ENCODE data around the gene AP2B1.
"Not testable (repeated sequence)": the region's sequence is repeated elsewhere in the genome, so short reads cannot be mapped to it uniquely, and the experiment has no call there.

AP2B1 gene

DNA sequence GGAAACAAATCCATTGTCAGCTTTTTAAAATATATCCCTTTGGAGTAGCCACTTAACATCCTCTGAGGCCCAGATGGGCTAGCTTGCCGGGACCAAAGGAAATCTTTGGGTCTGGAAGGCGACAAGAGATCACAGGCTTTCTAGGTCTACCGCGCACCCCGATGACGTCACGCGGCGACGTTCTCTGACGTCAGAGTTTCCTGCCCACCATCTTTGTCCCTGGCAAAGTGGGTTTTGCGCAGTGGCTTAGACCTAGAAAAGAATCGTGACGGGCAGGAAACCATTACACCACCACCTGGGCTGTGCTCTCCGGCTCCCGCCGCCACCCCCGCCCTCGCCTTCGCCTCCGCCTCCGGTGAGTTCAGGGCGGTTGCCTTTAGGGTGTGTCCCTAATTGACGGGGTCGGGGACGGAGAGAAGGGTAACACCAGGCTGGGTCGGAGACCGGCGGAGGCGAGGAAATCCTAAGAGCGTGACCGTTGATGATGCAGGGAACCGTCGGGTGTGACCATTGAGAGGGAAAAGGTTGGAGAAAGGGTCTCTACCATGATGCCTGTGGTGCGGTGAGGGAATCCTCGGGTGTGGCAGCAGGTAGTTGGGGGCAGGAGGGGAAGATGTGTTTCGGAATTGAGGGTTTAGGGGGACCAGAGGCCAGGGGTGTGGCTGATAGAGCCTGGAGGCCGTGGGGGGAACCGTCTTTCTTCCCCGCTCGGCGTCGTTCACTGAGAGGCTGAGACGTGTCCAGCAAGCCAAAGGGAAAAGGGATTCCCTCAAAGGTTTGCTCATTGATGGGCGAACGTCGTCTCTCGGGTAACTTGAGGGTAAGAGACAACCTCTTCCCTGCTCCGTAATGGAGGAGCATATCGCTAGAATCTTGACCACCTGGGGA lies at the start of gene AP2B1:
Gene AP2B1 (plus strand): TSS at position 249 of the 888 bp plus-strand sequence. CDS start 6,709 bp downstream, outside the sequence.
- DNase-seq (ENCODE audit: low read depth) = peak; percentile 94

DNA sequence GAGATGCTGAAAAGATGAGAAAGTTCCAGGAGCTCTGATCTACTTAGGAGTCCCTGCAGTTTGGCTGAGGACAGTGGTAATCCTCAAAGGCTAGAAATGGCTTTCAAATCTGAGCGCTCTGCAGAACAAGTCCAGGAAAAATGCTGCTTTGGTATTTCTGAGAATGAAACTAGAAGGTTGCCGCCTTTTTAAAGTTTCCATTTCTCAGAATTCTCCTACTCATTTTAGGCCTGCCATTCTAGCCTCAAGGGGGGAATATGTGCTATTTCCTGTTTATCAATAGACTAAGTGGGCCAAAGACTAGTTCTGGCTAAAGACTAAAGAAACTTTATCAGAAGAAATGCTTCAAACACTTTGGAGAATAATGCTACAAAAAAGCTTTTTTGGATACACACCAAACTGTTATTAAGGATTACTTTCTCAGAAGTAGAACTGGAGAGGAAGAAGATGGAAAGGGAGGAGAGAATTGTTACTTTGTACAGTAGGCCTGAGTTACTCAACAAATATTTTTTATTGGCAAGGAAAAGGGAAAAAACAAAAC lies 49.5 kb upstream of the AP2B1 start, which contains the start of gene SLFN12L:
Gene SLFN12L (minus strand): TSS at position 78 of the 541 bp plus-strand sequence. CDS start 15,314 bp downstream, outside the sequence.
- no peak for DNase-seq (ENCODE audit: low read depth)

- no peak for DNase-seq (ENCODE audit: low read depth)
These were observed 47.5 kb upstream of the AP2B1 start for GRCh38 chr17:35539659-35540026.

DNA sequence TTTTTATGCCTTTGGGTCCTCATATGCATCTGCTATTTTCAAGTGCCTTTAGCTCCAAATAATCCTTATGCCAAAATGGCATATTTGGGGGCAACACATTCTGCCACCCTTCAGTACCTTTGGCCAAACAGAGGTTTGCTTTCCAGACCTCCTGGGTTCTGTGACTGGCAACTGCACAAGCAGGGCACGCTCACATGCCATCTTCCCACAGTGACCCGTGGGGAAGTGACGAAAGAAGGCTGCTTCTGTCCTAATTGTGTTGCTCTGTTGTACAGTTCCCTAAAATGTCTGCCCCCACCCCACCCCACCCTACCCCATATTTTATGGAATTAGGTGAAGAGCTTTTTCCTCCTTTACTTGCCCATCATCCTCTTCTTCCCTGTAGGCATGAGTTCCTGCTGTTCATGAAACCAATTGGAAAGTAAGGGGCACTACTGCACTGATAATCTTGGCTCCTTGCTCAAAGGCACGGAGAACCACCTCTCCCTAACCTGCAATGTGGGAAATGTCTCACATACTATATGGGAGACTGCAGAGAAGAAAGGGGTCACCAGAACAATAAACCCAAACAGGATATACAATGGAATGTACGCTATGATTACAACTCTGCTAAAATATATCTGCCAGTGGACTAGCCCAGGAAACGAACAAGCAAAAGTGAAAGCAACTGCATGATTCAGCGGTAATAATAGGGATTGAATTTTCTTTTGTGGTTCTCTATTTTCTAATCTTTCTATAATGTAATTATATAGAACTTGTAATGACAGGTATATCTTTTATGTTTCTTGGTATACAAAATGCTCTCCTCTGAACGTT lies 46.3 kb upstream of the AP2B1 start:
- no peak for DNase-seq (ENCODE audit: low read depth)

DNA sequence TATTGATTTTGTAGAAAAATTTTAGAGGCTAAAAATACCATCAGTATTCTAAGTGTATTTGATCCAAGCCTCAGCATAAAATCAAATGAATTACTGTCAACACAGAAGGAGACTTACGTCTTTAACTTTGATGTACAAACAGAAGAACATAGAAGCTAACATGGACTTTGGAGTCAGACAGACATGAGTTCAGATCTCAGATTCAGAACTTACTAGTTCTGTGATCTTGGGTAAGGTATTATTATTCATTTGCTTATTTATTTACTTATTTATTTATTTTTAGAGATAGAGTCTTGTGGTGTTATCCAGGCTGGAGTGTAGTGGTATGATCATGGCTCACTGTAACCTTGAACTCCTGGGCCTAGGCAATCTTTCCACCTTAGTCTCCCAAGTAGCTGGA lies 45.7 kb upstream of the AP2B1 start:
- no peak for DNase-seq (ENCODE audit: low read depth)

- DNase-seq (ENCODE audit: low read depth) = no peak
These were observed 44.1 kb upstream of the AP2B1 start for GRCh38 chr17:35542990-35543389.

DNA sequence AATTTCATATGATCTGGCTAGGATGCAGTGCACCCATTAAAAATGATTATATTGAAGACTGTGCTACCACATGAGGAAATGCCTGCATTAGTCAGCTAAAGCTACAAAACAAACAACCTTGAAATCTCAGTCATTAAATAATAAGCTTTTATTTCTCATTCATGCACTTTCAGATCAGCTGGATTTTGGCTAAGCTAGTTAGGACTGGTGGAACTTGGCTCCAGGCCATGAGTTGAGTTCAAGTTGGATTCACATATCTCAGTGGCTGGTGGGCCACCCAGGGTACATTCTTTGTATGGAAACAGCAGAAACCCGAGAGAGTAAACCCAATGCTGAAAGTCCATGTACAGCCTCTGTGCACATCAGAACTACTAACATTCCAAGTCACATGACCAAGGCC lies 43.3 kb upstream of the AP2B1 start:
- no peak for DNase-seq (ENCODE audit: low read depth)

DNA sequence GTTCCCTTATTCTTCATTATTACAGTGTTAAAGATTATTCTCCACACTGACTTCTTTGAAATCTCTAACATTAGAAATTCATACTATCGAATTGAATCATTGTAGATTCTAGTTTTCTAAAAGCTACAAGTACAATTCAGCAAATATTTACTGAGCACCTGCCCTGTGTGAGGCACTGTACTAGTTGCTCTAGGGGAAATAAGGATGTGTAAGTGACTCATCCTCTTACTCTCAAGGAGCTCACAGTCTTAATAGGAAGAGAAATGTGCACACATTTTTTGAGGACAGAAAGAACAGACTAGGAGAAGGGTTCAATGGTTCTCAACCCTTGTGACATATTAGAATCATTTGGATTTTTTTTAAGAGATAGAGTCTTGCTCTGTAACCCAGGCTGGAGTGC lies 42.0 kb upstream of the AP2B1 start:
- no peak for DNase-seq (ENCODE audit: low read depth)

- no peak for DNase-seq (ENCODE audit: low read depth)
These were observed 40.6 kb upstream of the AP2B1 start for GRCh38 chr17:35546487-35546886.

DNA sequence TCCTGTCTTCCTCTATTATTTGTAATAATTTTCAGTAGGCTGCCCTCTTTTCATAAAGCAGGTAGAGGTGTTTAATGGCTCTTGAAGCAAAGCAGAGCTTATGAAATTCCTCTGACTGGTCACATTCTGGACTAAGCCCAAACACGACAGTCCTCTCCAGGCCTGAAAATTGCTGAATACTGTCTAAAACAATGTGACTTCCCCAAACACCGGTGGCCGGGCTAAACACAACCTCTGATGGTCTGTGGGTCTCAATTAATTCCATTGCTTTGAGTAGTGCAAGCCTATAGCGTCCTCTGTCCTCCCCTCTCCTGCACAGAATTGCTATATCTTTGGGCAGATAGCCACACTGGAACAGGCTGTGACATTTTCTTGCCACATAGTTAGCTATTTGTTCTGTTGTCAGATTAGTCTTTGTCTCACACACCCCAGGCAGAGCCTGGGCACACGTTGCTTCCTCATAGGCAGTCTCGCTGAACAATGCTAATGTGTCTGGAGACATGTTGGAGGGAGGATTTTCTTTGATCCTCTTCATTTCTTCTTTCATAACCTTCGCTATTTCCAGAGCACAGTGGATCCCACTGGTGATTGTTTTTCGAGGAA lies 38.8 kb upstream of the AP2B1 start:
- no peak for DNase-seq (ENCODE audit: low read depth)

- DNase-seq (ENCODE audit: low read depth) = no peak
These were observed 38.1 kb upstream of the AP2B1 start for GRCh38 chr17:35548978-35549377.

DNA sequence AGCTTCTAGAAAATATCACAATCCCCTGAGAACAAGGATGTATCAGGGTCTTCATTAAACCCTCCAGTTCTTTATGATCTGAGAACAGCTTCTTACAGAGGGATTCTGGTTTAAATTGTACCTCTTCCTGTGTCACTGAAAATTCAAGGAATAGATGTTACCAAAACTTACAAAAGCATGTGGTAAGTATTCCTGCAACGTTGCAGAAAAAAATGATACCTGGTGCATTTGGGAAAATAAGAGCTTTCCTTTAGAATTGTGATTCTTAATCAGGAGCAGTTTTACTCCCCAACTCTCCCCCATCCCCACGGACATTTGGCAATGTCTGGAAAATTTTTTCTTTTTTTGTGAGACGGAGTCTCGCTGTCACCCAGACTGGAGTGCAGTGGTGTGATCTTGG lies 33.8 kb upstream of the AP2B1 start:
- DNase-seq (ENCODE audit: low read depth) = no peak

GRCh38 chr17:35554668-35555067 lies 32.5 kb upstream of the AP2B1 start:
- no peak for DNase-seq (ENCODE audit: low read depth)

DNA sequence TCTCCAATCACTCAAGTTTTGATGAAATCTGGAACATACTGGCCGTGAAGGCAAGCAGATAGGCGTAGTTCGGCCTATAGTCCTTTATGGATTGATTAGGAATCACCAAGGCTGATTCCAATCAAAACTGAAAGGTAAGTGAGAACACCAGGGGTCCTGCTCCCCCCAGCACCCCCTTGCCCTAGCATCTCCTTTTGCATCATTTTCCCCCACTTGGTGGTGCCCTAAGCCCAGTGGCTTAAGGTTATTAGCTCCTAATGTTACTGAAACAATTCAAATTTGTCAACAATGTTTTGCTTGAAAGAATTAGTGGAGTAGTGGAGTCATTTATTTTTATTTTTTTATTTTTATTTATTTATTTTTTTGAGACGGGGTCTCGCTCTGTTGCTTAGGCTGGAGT lies 31.4 kb upstream of the AP2B1 start:
- no peak for DNase-seq (ENCODE audit: low read depth)

- DNase-seq (ENCODE audit: low read depth) = no peak
These were observed 29.8 kb upstream of the AP2B1 start for GRCh38 chr17:35557353-35557752.

DNA sequence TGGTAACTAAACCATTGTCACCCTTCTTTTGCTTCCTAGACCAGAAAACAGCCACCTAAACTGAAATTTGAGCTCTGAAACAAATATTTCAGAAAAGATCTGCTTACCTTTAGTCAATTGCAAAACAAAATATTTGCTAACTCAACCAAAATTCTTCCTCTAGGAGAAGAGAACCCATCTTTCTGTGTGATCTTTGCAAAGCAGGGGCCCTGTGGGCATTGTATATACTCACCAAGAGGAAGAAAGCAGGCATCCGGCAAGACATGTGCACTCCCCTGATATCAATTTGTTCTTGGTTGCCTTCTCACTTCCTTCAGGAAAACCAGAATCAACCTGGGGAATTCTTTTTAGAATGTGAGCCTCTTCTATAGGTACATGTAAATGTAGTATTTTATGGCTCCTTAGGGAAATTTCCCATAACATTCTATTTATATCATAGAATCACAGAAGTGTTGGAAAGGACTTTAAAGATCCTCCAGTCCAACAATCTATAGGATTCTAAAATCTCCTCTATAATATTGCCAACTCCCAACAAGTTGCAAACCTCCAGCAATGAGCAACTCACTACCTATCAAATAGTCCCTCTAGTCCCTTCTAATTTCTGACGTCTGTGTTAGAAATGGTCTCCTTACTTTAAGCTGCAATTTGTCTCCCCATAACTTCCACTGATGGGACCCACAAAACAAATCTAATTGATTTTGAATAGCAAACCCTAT lies 27.5 kb upstream of the AP2B1 start:
- no peak for DNase-seq (ENCODE audit: low read depth)

GRCh38 chr17:35560703-35561102 lies 26.4 kb upstream of the AP2B1 start, which contains the start of gene SLFN14:
Gene SLFN14 (minus strand): TSS chr17:35560819. CDS start chr17:35558062, 2,757 bp downstream.
- no peak for DNase-seq (ENCODE audit: low read depth)

GRCh38 chr17:35563181-35563580 lies 23.9 kb upstream of the AP2B1 start:
- not testable (repeated sequence) for DNase-seq (ENCODE audit: low read depth)

DNA sequence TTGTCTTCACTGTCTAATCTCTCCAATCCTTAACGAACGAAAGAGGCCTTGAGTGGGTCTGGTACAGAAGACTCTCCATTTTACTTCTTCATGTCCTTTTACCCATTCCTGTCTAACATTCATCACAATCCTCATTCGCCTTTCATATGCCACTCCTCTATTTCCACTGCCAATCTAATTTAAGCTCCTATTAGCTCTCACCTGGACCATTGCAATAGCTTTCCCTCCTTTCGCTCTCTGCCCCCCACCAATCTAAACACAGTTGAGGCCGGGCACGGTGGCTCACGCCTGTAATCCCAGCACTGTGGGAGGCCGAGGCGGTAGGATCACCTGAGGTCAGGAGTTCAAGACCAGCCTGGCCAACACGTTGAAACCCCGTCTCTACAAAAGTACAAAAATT lies 20.2 kb upstream of the AP2B1 start:
- DNase-seq (ENCODE audit: low read depth) = no peak

GRCh38 chr17:35568561-35568960 lies 18.6 kb upstream of the AP2B1 start:
- DNase-seq (ENCODE audit: low read depth) = no peak

- DNase-seq (ENCODE audit: low read depth) = no peak
These were observed 17.7 kb upstream of the AP2B1 start for GRCh38 chr17:35569405-35569804.

DNA sequence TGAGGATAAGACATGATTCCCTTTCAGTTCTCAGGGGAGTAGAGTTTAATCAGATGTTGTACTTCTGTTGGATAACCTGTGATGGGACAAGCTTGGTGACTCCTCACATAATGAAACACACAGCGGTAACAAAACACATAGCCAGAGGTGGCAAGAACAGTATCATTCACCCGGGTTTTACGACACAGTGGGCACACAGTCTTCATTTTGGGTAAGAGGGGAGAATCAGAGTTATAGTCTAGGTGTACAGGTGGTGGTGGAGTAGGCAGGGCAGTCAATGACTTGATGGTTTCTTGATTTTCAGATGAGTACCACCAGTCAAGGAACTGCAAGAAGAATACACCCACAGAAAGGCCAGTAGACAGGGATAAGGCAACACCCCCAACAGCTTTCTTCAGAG lies 11.4 kb upstream of the AP2B1 start:
- DNase-seq (ENCODE audit: low read depth) = no peak
